ENCODE results near the gene ECPAS. TPM values are rescaled to one million over a fixed set of nuclear protein-coding genes. Genes with fewer than 3 reads are reported as not detected.

Gene ECPAS
- total RNA-seq, 1 experiment from 2014 or later = 71.1 TPM

DNA sequence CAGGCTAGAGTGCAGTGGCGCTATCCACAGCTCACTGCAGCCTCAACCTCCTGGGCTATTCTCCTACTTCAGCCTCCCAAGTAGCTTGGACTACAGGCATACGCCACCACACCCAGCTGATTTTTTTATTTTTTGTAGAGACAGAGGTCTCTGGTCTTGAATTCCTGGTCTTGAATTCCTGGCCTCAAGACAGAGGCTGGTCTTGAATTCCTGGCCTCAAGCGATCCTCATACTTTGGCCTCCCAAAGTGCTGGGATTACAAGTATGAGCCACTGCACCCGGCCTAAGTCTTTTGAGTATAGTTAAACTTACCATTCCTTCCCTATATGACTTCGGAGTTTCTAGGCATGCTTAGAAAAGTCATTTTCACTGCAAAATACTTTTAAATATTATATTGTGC, 29.4 kb downstream of the ECPAS start:
- no peak overlapping the region for H2AFZ ChIP-seq (ENCODE audit: low read depth, low read length, poor library complexity, severe bottlenecking)
- DNase-seq (ENCODE audit: low read depth, low spot score) = no peak
- peaks cover 18% of the 10 kb centered on the region; the same call in 1 of the 2 replicates for H4K20me1 ChIP-seq (ENCODE audit: insufficient read depth)
- H3K4me1 ChIP-seq (ENCODE audit: control insufficient read depth in 1 of 2, insufficient read depth in 2 of 2, low read length in 2 of 2) = 0 out of 4 replicates have a peak, but pooled peaks cover 0 to 4% of the 10 kb centered on the region in 2 experiments
- ATAC-seq = no peak
- H3K9me2 ChIP-seq (ENCODE audit: insufficient read depth) = no peaks in the 10 kb centered on the region
- TF ChIP-seq ZNF274 (IDR thresholded peaks at IDR 0.05; ENCODE audit: low read depth, low read length) = no peak
- H3K4me3 ChIP-seq (replicated peaks in 1 of 2; ENCODE audit: low read depth in 1 of 2, low read length in 2 of 2) = no peak overlapping the region
- H3K4me2 ChIP-seq (ENCODE audit: low read length) = no peak overlapping the region
- CTCF ChIA-PET = no interaction called here
- intact Hi-C loops (cut with micrococcal nuclease) = no loop called here
- RAD21 ChIA-PET (ENCODE audit: low non-redundant PET in 1 of 2, low total read pairs in 2 of 2, uncharacterized antibody in 2 of 2, unreplicated experiment in 2 of 2) = no interaction called here
- no peaks in the 10 kb centered on the region for H3K27me3 ChIP-seq (ENCODE audit: insufficient read depth, low read length)
- POLR2A ChIA-PET = no interaction called here
- BruUV-seq (replicated peaks) = no TSS peak
- H3K36me3 ChIP-seq (ENCODE audit: control insufficient read depth in 1 of 2, insufficient read depth in 2 of 2, low read length in 2 of 2) = no peaks in the 10 kb centered on the region; a peak in 1 of 4 replicates
- H3K79me2 ChIP-seq (ENCODE audit: insufficient read depth, low read length) = peaks cover 98% of the 10 kb centered on the region
- H3K27ac ChIP-seq (ENCODE audit: low read depth, low read length) = no peak overlapping the region
- no peaks in the 10 kb centered on the region for H3K9me3 ChIP-seq (ENCODE audit: control insufficient read depth in 1 of 2, insufficient read depth in 1 of 2, low read depth in 1 of 2, low read length in 2 of 2)
- no peak overlapping the region for H3K9ac ChIP-seq (ENCODE audit: low read length)

DNA sequence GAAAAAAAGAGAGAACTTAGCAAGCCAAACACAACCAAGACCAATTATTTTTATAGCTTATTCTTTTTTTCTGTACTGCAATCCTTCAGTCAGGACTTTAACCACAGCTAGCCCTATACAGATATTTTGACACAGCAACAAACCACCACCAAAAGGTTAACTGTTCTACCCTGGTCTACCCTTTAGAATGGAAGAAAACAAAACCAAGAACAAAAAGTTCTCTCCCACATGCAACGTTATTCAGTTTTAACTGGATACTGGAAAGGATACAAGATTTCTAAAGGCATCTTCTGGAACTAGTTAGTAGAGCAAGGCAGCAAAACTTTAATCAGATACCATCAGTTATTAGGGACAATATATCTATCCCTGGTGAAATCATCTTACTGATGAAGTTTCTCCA, 32.6 kb downstream of the ECPAS start:
- H3K4me2 ChIP-seq (ENCODE audit: low read length) = no peak overlapping the region
- no peak overlapping the region for H3K4me3 ChIP-seq (replicated peaks in 1 of 2; ENCODE audit: low read depth in 1 of 2, low read length in 2 of 2)
- ATAC-seq (no peak), DNase-seq (ENCODE audit: low read depth, low spot score) (no peak)
- peaks cover 2 to 3% of the 10 kb centered on the region in 2 experiments; a peak in 2 of 4 replicates for H3K36me3 ChIP-seq (ENCODE audit: control insufficient read depth in 1 of 2, insufficient read depth in 2 of 2, low read length in 2 of 2)
- H3K9me2 ChIP-seq (ENCODE audit: insufficient read depth) = no peaks in the 10 kb centered on the region
- POLR2A ChIA-PET = no interaction called here
- no peak for TF ChIP-seq SP1 (IDR thresholded peaks at IDR 0.05; ENCODE audit: low read depth)
- no peak for TF ChIP-seq EZH2phosphoT487 (IDR thresholded peaks at IDR 0.05; ENCODE audit: borderline replicate concordance)
- TF ChIP-seq JUND (IDR thresholded peaks at IDR 0.05) = no peak
- TF ChIP-seq ZNF274 (IDR thresholded peaks at IDR 0.05; ENCODE audit: low read depth, low read length) = no peak
- no peak for TF ChIP-seq POLR2AphosphoS5 (IDR thresholded peaks at IDR 0.05; ENCODE audit: low read depth, low read length)
- TF ChIP-seq, protein P1, sequence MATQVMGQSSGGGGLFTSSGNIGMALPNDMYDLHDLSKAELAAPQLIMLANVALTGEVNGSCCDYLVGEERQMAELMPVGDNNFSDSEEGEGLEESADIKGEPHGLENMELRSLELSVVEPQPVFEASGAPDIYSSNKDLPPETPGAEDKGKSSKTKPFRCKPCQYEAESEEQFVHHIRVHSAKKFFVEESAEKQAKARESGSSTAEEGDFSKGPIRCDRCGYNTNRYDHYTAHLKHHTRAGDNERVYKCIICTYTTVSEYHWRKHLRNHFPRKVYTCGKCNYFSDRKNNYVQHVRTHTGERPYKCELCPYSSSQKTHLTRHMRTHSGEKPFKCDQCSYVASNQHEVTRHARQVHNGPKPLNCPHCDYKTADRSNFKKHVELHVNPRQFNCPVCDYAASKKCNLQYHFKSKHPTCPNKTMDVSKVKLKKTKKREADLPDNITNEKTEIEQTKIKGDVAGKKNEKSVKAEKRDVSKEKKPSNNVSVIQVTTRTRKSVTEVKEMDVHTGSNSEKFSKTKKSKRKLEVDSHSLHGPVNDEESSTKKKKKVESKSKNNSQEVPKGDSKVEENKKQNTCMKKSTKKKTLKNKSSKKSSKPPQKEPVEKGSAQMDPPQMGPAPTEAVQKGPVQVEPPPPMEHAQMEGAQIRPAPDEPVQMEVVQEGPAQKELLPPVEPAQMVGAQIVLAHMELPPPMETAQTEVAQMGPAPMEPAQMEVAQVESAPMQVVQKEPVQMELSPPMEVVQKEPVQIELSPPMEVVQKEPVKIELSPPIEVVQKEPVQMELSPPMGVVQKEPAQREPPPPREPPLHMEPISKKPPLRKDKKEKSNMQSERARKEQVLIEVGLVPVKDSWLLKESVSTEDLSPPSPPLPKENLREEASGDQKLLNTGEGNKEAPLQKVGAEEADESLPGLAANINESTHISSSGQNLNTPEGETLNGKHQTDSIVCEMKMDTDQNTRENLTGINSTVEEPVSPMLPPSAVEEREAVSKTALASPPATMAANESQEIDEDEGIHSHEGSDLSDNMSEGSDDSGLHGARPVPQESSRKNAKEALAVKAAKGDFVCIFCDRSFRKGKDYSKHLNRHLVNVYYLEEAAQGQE (IDR thresholded peaks at IDR 0.05; ENCODE audit: low read depth) = no peak
- no peak for TF ChIP-seq SIN3A (IDR thresholded peaks at IDR 0.05; ENCODE audit: low read depth)
- TF ChIP-seq ELF1 (IDR thresholded peaks at IDR 0.05; ENCODE audit: borderline replicate concordance, low read depth) = no peak
- TF ChIP-seq CBX3 (IDR thresholded peaks at IDR 0.05; ENCODE audit: low read depth) = no peak
- no peak for TF ChIP-seq SRF (IDR thresholded peaks at IDR 0.05; ENCODE audit: low read depth)
- TF ChIP-seq EGR1 (IDR thresholded peaks at IDR 0.05; ENCODE audit: low read depth) = no peak
- TF ChIP-seq EZH2 (IDR thresholded peaks at IDR 0.05) = no peak
- no peak overlapping the region for H3K9ac ChIP-seq (ENCODE audit: low read length)
- H3K4me1 ChIP-seq (ENCODE audit: control insufficient read depth in 1 of 2, insufficient read depth in 2 of 2, low read length in 2 of 2) = 0 out of 4 replicates have a peak, but pooled peaks cover 0 to 2% of the 10 kb centered on the region in 2 experiments
- no peak overlapping the region for H2AFZ ChIP-seq (ENCODE audit: low read depth, low read length, poor library complexity, severe bottlenecking)
- no peak overlapping the region for H3K27ac ChIP-seq (ENCODE audit: low read depth, low read length)
- peaks cover 11% of the 10 kb centered on the region for H4K20me1 ChIP-seq (ENCODE audit: insufficient read depth)
- intact Hi-C loops (cut with micrococcal nuclease) = no loop called here
- H3K79me2 ChIP-seq (ENCODE audit: insufficient read depth, low read length) = peaks cover 84% of the 10 kb centered on the region
- RAD21 ChIA-PET (ENCODE audit: low non-redundant PET in 1 of 2, low total read pairs in 2 of 2, uncharacterized antibody in 2 of 2, unreplicated experiment in 2 of 2) = no interaction called here
- H3K9me3 ChIP-seq (ENCODE audit: control insufficient read depth in 1 of 2, insufficient read depth in 1 of 2, low read depth in 1 of 2, low read length in 2 of 2) = no peaks in the 10 kb centered on the region
- H3K27me3 ChIP-seq (ENCODE audit: insufficient read depth, low read length) = no peaks in the 10 kb centered on the region
- CTCF ChIA-PET = no interaction called here
- BruUV-seq (replicated peaks) = no TSS peak

All from HCT116 (cell line).